Liver (tissue), 3 donors: ENCODE results near the gene MS4A7.

Experiments used
- EGR1 ChIP-seq, 2 donors: IDR thresholded peaks; 2 replicates each; pipeline ENCODE4 v1.6.1; 2016 to 2018; ENCODE audit warnings: antibody characterized with exemption in 2 of 2, low read depth in 2 of 2
- FOXA1 ChIP-seq: IDR thresholded peaks from 2 replicates; pipeline ENCODE4 v1.6.1; 2016; ENCODE audit warnings: antibody characterized with exemption
- HNF4A ChIP-seq, 2 donors: conservative IDR thresholded peaks; 2 replicates each; pipeline ENCODE4 v1.6.1; 2016; ENCODE audit warnings: antibody characterized with exemption in 2 of 2, mild to moderate bottlenecking in 2 of 2
- JUND ChIP-seq, 2 donors: IDR thresholded peaks; 2 replicates each; pipeline ENCODE4 v1.6.1; 2016; ENCODE audit warnings: antibody characterized with exemption in 2 of 2
- RAD21 ChIP-seq, 2 donors: IDR thresholded peaks; 2 replicates each; pipeline ENCODE4 v1.6.1; 2016; ENCODE audit warnings: antibody characterized with exemption in 2 of 2, mild to moderate bottlenecking in 2 of 2
- RXRA ChIP-seq, 2 donors: IDR thresholded peaks; 2 replicates each; pipeline ENCODE4 v1.6.1; 2017 to 2018; ENCODE audit warnings: antibody characterized with exemption in 2 of 2, mild to moderate bottlenecking in 1 of 2
- SP1 ChIP-seq: IDR thresholded peaks from 2 replicates; pipeline ENCODE4 v1.6.1; 2018; ENCODE audit warnings: antibody characterized with exemption, mild to moderate bottlenecking
- TAF1 ChIP-seq: conservative IDR thresholded peaks from 2 replicates; pipeline ENCODE4 v1.6.1; 2016; ENCODE audit warnings: antibody characterized with exemption, mild to moderate bottlenecking
- YY1 ChIP-seq: IDR thresholded peaks from 2 replicates; pipeline ENCODE4 v1.6.1; 2016; ENCODE audit warnings: antibody characterized with exemption, mild to moderate bottlenecking
- TF ChIP-seq, protein P1 (sequence below): IDR thresholded peaks from 2 replicates; pipeline ENCODE4 v1.6.1; 2016; ENCODE audit warnings: antibody characterized with exemption
- TF ChIP-seq, protein P2 (sequence below): fragments of 150-350 bp; IDR thresholded peaks from 2 replicates; pipeline ENCODE4 v1.5.1; 2017; ENCODE audit warnings: improper control_type of control experiment, low read depth, low read length; ENCODE audit not compliant: missing input control
- TF ChIP-seq, protein P3 (sequence below): IDR thresholded peaks from 2 replicates; pipeline ENCODE4 v1.6.1; 2016; ENCODE audit warnings: antibody characterized with exemption
- TF ChIP-seq, protein P4 (sequence below): IDR thresholded peaks from 2 replicates; pipeline ENCODE4 v1.6.1; 2016; ENCODE audit warnings: antibody characterized with exemption
- donor health status: healthy.
- donor health status: healthy.

DNA sequence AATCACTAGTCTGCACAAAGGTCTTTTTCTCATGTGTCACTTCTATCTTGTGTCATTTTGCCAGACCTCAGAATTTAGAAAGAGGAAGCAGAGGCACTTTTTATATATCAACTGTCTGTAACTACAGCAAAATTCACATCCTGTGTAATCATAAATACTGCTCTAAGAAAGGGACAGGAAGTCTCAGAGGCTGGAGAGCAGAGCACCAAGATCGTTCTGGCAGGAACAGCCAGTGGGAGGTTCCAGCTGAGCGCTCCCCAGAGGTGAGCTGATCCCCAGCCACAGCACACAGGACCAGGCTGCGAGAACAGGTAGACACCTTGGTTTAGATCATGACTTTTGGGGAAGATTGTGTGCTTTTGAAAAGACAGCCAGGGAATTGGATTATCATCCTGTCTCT lies at the start of gene MS4A7:
- TF ChIP-seq, protein P1, sequence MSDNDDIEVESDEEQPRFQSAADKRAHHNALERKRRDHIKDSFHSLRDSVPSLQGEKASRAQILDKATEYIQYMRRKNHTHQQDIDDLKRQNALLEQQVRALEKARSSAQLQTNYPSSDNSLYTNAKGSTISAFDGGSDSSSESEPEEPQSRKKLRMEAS = no peak
- TF ChIP-seq, protein P2, sequence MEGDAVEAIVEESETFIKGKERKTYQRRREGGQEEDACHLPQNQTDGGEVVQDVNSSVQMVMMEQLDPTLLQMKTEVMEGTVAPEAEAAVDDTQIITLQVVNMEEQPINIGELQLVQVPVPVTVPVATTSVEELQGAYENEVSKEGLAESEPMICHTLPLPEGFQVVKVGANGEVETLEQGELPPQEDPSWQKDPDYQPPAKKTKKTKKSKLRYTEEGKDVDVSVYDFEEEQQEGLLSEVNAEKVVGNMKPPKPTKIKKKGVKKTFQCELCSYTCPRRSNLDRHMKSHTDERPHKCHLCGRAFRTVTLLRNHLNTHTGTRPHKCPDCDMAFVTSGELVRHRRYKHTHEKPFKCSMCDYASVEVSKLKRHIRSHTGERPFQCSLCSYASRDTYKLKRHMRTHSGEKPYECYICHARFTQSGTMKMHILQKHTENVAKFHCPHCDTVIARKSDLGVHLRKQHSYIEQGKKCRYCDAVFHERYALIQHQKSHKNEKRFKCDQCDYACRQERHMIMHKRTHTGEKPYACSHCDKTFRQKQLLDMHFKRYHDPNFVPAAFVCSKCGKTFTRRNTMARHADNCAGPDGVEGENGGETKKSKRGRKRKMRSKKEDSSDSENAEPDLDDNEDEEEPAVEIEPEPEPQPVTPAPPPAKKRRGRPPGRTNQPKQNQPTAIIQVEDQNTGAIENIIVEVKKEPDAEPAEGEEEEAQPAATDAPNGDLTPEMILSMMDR = no peak
- TF ChIP-seq RAD21 (IDR thresholded peaks at IDR 0.05) = no peak
- no peak for TF ChIP-seq YY1
- TF ChIP-seq EGR1 (IDR thresholded peaks at IDR 0.05; ENCODE audit: low read depth in 2 of 2) = no peak
- no peak for TF ChIP-seq FOXA1
- peak; percentile 43 for TF ChIP-seq TAF1
- TF ChIP-seq, protein P3, sequence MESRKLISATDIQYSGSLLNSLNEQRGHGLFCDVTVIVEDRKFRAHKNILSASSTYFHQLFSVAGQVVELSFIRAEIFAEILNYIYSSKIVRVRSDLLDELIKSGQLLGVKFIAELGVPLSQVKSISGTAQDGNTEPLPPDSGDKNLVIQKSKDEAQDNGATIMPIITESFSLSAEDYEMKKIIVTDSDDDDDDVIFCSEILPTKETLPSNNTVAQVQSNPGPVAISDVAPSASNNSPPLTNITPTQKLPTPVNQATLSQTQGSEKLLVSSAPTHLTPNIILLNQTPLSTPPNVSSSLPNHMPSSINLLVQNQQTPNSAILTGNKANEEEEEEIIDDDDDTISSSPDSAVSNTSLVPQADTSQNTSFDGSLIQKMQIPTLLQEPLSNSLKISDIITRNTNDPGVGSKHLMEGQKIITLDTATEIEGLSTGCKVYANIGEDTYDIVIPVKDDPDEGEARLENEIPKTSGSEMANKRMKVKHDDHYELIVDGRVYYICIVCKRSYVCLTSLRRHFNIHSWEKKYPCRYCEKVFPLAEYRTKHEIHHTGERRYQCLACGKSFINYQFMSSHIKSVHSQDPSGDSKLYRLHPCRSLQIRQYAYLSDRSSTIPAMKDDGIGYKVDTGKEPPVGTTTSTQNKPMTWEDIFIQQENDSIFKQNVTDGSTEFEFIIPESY = no peak
- TF ChIP-seq RXRA (IDR thresholded peaks at IDR 0.05) = no peak
- TF ChIP-seq, protein P4, sequence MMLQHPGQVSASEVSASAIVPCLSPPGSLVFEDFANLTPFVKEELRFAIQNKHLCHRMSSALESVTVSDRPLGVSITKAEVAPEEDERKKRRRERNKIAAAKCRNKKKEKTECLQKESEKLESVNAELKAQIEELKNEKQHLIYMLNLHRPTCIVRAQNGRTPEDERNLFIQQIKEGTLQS = no peak
- no peak for TF ChIP-seq JUND (IDR thresholded peaks at IDR 0.05)
- no peak for TF ChIP-seq SP1
- TF ChIP-seq HNF4A (conservative IDR thresholded peaks at IDR 0.05) = no peak
